Pancreas (tissue), 10 donors: ENCODE data around the gene ASPM. TPM values are rescaled to one million over a fixed set of nuclear protein-coding genes. Genes with fewer than 3 reads are reported as not detected.

Experiments used
- ATAC-seq, 4 donors: fragments of 200-7000 bp; cut with Tn5 transposase; one replicate each; pipeline versions ENCODE4 v1.8.0 to v1.9.1; 2020; ENCODE audit warnings: mild to moderate bottlenecking in 4 of 4, moderate library complexity in 4 of 4
- DNase-seq, 6 donors: peaks; one replicate each; pipeline ENCODE4 v3.0.0-alpha.2; 2020
- FAIRE-seq: peaks from 2 replicates; lab custom pipeline; 2012; peaks lifted over from hg19 to GRCh38; lab: Jason Lieb, UNC
- H3K27ac ChIP-seq, 4 donors: fragments of 200-600 bp; sonication (generic); 1 replicate in 3 of 4; 2 replicates in 1 of 4; pipeline versions ENCODE4 v1.5.0 to v1.8.0; 2020
- H3K27me3 ChIP-seq, 4 donors: fragments of 200-600 bp; one replicate each; pipeline ENCODE4 v1.8.0; 2021
- H3K36me3 ChIP-seq, 3 donors: fragments of 200-600 bp; sonication (generic) in 1 of 3; one replicate each; pipeline versions ENCODE4 v1.5.0 to v1.8.0; 2020 to 2021
- H3K4me1 ChIP-seq, 3 donors: fragments of 200-600 bp; one replicate each; pipeline ENCODE4 v1.8.0; 2021
- H3K4me3 ChIP-seq, 4 donors: fragments of 200-600 bp; sonication (generic) in 2 of 4; one replicate each; pipeline versions ENCODE4 v1.5.0 to v1.8.0; 2020 to 2021
- H3K9me3 ChIP-seq, 4 donors: fragments of 200-600 bp; one replicate each; pipeline ENCODE4 v1.8.0; 2021
- WGBS, 2 donors: extraction: QIAGEN DNeasy Blood & Tissue Kit; methylation state at CpG; one replicate each; pipeline ENCODE4 v1.1.7; 2013; 5-methylcytosine and 5-hydroxymethylcytosine counted together
- intact Hi-C, 3 donors: fragments of 100-400 bp; cut with DNase I; formaldehyde crosslinking; loops; one replicate each; pipeline versions ENCODE4 v1.11.1 to v1.14.2; 2022
- polyA plus RNA-seq, 2 donors: library from polyadenylated mRNA; stranded (reverse); fragments of 200-250 nt; gene quantifications; one replicate each; pipeline ENCODE4 v1.2.3, GENCODE V29; 2013
- total RNA-seq, 6 donors: library from RNA; stranded (reverse); fragmentation: NEBNext Ultra II Directional in 4 of 6; extraction: Animal tissue kit (Norgen Biotek cat#: 25700) in 4 of 6; gene quantifications; one replicate each; pipeline versions ENCODE4 v1.2.1 to v1.2.4, GENCODE V29; 2021 to 2023
- TF ChIP-seq, protein P1 (sequence below), 4 donors: fragments of 200-600 bp; sonication (generic) in 3 of 4; IDR thresholded peaks; one replicate each; pipeline versions ENCODE4 v1.5.0 to v1.8.0; 2021; ENCODE audit warnings: antibody characterized with exemption in 4 of 4
- donor health status: healthy with polysubstance abuse.
- donor health status: DM: no; HTN: no; CAD: no; lungs with moderate emphysema.
- donor health status: DM: no; HTN: no; CAD: no.
- donor health status: control.
- donor health status: control.
- donor health status: Bipolar disorder and iron deficiency.
- donor health status: DM: yes; HTN: yes; CAD: no.
- donor health status: DM: no; HTN: no; CAD: no.
- donor health status: DM: no; HTN: no; CAD: no.
- donor health status: DM: yes; HTN: yes; CAD: no.

The ASPM gene
- total RNA-seq: under 1 TPM; under 0.01 to 0.72 (median 0.17) TPM
- under 1 TPM; 0.02 to 0.08 TPM for polyA plus RNA-seq

DNA sequence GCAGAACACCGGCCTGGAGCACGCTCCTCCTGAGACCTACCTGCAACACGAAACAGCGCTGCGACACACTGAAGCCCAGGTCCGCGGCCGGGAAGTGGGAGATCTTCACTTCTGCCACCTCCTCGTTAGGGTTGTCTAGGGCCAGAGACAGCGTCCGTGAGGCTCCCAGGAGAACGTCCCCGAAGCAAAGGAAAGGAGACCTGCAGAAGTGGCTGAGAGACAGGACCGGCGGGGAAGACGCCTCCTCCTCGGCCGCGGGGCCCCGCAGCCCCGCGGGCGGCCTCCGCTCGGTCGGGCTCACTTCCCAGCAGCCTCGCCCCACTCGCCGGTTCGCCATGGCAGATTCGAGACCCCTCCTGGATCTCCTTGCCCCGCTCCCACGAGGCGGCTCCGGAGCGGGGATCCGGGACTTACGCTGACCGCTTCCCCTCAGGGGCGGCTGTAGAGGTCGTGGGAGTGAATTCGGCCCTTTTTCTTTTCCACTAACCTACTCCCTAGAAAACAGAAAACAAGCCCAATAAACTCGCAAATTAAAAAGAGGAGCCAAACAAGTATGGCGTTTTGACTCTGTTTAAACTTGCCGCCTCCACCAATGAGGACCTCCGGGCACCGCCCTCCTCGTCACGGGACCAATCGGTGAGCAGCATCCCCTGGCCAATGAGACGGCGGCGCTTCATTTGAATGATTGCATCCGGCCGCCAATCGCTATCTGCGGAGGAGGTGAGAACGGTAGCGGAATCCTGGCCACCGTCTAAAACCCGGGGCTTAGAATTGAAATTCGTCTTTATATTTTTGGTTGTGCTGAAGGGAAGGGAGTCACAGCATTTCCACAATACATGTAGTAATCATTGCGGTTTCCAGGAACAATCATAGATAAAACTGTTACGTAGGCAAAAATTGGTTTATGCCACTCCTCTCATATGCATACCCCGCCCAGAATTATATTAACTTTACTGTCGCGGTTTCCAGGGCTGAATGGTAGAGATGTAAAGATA lies at the start of gene ASPM:
Gene ASPM (minus strand): TSS at position 569 of the 995 bp plus-strand sequence. CDS start 232 bp downstream, at position 337.
- no peaks in the 10 kb centered on the region for H3K36me3 ChIP-seq
- DNase-seq (peak; percentile 91 to 95 (median 92)), ATAC-seq (peak; percentile 100), FAIRE-seq (peak; percentile 67)
- H3K4me1 ChIP-seq: no peaks in the 10 kb centered on the region
- 0 to 1% methylated on average over 57 to 67 of the region's 67 CpGs for WGBS, 2 donors
- H3K4me3 ChIP-seq: peak within 1 kb of the TSS; percentile 45 to 83 (median 50)
- no peak within 1 kb of the TSS for H3K27ac ChIP-seq
- no peaks in the 10 kb centered on the region for H3K27me3 ChIP-seq
- TF ChIP-seq, protein P1, sequence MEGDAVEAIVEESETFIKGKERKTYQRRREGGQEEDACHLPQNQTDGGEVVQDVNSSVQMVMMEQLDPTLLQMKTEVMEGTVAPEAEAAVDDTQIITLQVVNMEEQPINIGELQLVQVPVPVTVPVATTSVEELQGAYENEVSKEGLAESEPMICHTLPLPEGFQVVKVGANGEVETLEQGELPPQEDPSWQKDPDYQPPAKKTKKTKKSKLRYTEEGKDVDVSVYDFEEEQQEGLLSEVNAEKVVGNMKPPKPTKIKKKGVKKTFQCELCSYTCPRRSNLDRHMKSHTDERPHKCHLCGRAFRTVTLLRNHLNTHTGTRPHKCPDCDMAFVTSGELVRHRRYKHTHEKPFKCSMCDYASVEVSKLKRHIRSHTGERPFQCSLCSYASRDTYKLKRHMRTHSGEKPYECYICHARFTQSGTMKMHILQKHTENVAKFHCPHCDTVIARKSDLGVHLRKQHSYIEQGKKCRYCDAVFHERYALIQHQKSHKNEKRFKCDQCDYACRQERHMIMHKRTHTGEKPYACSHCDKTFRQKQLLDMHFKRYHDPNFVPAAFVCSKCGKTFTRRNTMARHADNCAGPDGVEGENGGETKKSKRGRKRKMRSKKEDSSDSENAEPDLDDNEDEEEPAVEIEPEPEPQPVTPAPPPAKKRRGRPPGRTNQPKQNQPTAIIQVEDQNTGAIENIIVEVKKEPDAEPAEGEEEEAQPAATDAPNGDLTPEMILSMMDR (IDR thresholded peaks at IDR 0.05): no peak
- H3K9me3 ChIP-seq: no peaks in the 10 kb centered on the region
- intact Hi-C loops: no loop called here

- TF ChIP-seq, protein P1 (IDR thresholded peaks at IDR 0.05): no peak
- no peaks in the 10 kb centered on the region for H3K9me3 ChIP-seq
- no peak for ATAC-seq
- no peak for DNase-seq
- no peak overlapping the region for H3K27ac ChIP-seq
- peaks cover 0 to 6% (median 0%) of the 10 kb centered on the region in 3 donors for H3K36me3 ChIP-seq
- H3K27me3 ChIP-seq: no peaks in the 10 kb centered on the region
- no peak overlapping the region for H3K4me3 ChIP-seq
- intact Hi-C loops: no loop called here
- no peak for FAIRE-seq
- H3K4me1 ChIP-seq: peaks cover 7 to 27% (median 20%) of the 10 kb centered on the region in 3 donors
These were observed 48.6 kb upstream of the ASPM start for GRCh38 chr1:197195100-197195499.

DNA sequence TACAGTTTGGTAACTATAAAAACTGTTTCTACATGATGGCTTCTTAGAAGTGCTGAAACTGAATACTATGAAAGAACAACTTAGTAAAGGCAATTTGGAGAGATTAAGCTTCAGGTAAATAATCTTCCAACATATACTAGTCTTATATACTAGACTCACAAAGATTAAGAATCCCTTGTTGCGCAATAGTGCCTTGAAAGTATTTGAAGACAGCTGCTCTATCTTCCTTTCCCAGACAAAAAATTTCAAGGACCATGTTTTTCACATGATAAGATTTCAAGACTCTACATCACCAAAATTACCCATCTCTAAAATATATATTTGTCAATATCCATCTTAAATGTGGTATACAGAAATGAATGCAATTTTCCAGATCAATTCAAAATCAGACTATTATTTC lies 37.7 kb upstream of the ASPM start:
- peaks cover 0 to 31% (median 7%) of the 10 kb centered on the region in 3 donors for H3K36me3 ChIP-seq
- WGBS, 2 donors: 94 to 100% methylated on average over 1 of the region's 1 CpG

GRCh38 chr1:197183195-197183748 lies 36.8 kb upstream of the ASPM start:
- Histone ChIP-seq H3K4me1 (peaks cover 0 to 9% (median 3%) of the 10 kb centered on the region in 3 donors), H3K9me3 (no peaks in the 10 kb centered on the region), H3K27ac (no peak overlapping the region), H3K27me3 (no peaks in the 10 kb centered on the region), H3K36me3 (peaks cover 0 to 28% (median 7%) of the 10 kb centered on the region in 3 donors), H3K4me3 (no peak overlapping the region)
- intact Hi-C loops: no loop called here
- TF ChIP-seq, protein P1 (IDR thresholded peaks at IDR 0.05): no peak
- ATAC-seq (no peak), FAIRE-seq (no peak), DNase-seq (no peak)
- WGBS, 2 donors: 70 to 75% methylated on average over 5 of the region's 5 CpGs

More for the DNA sequence above, 37.7 kb upstream of the ASPM start:
- FAIRE-seq (no peak), DNase-seq (no peak), ATAC-seq (no peak)
- Histone ChIP-seq H3K27ac (no peak overlapping the region), H3K4me3 (no peak overlapping the region), H3K27me3 (no peaks in the 10 kb centered on the region), H3K4me1 (peaks cover 0 to 9% (median 3%) of the 10 kb centered on the region in 3 donors), H3K9me3 (no peaks in the 10 kb centered on the region)
- TF ChIP-seq, protein P1 (IDR thresholded peaks at IDR 0.05): no peak
- intact Hi-C loops: no loop called here
